Measurements from ENCODE around the gene MCL1. TPM values are rescaled to one million over a fixed set of nuclear protein-coding genes. Genes with fewer than 3 reads are reported as not detected.
"Not testable (repeated sequence)": the region's sequence is repeated elsewhere in the genome, so short reads cannot be mapped to it uniquely, and the experiment has no call there.

Gene MCL1
- total RNA-seq, 1 experiment from 2014 or later: 126 TPM

- no TSS peak for BruUV-seq (replicated peaks)
- ATAC-seq (no peak), DNase-seq (ENCODE audit: low read depth, low spot score) (no peak)
- Histone ChIP-seq H3K27ac (ENCODE audit: low read length) (peak overlapping the region; percentile 97), H3K36me3 (ENCODE audit: control insufficient read depth, insufficient read depth, low read length) (peaks cover 35% of the 10 kb centered on the region), H3K27me3 (ENCODE audit: control insufficient read depth, insufficient read depth, low read length) (no peaks in the 10 kb centered on the region), H3K4me3 (ENCODE audit: low read depth in 2 of 2, low read length in 2 of 2) (peak overlapping the region; percentile 60 to 96), H3K9me3 (ENCODE audit: control insufficient read depth, insufficient read depth, low read depth, low read length) (no peaks in the 10 kb centered on the region), H3K4me1 (ENCODE audit: control insufficient read depth, insufficient read depth, low read length) (peaks cover 8% of the 10 kb centered on the region)
- in situ Hi-C loops (cut with HindIII; ENCODE audit: low pct_unique_long_range_greater_than_20kb, low sequenced_read_pairs) (no loop called here), intact Hi-C loops (cut with micrococcal nuclease; ENCODE audit: unreplicated experiment) (no loop called here)
- no peak for TF ChIP-seq POLR2AphosphoS5 (IDR thresholded peaks at IDR 0.05; ENCODE audit: low read depth, low read length)
- no peak for TF ChIP-seq TCF7L2 (IDR thresholded peaks at IDR 0.05; ENCODE audit: low read depth, low read length)
- TF ChIP-seq CTCF (IDR thresholded peaks at IDR 0.05): no peak
- TF ChIP-seq REST (IDR thresholded peaks at IDR 0.05; ENCODE audit: insufficient read depth in 1 of 2, low read depth in 2 of 2, low read length in 1 of 2): no peak
- TF ChIP-seq SIN3A (IDR thresholded peaks at IDR 0.05; ENCODE audit: borderline replicate concordance, insufficient read depth, low read depth, low read length): no peak
- POLR2A ChIA-PET: interaction anchor here (0.6 to 0.7 kb wide), 3 partner anchors 11 to 75 kb away, joined by 3 to 12 read pairs (median 3); no protein-coding TSS in a partner anchor
- CTCF ChIA-PET: interaction anchor here (0.5 to 0.7 kb wide), 2 partner anchors 112 to 185 kb away, joined by 3 to 4 read pairs; partner anchors contain the start of gene FALEC
Measured at GRCh38 chr1:150627826-150628410, 48.5 kb upstream of the MCL1 start.

- H3K27ac ChIP-seq (ENCODE audit: low read length): no peak overlapping the region
- H3K27me3 ChIP-seq (ENCODE audit: control insufficient read depth, insufficient read depth, low read length): no peaks in the 10 kb centered on the region
- ChIA-PET CTCF (interaction anchor here (0.6 kb wide), 1 partner anchor 445 kb away, joined by 5 read pairs; no protein-coding TSS in a partner anchor), POLR2A (no interaction called here)
- no peak for ATAC-seq
- no peak overlapping the region for H3K4me3 ChIP-seq (ENCODE audit: low read depth in 2 of 2, low read length in 2 of 2)
- TF ChIP-seq POLR2AphosphoS5 (IDR thresholded peaks at IDR 0.05; ENCODE audit: low read depth, low read length) (no peak), TCF7L2 (IDR thresholded peaks at IDR 0.05; ENCODE audit: low read depth, low read length) (no peak)
- no peak for DNase-seq (ENCODE audit: low read depth, low spot score)
- H3K9me3 ChIP-seq (ENCODE audit: control insufficient read depth, insufficient read depth, low read depth, low read length): no peaks in the 10 kb centered on the region
- in situ Hi-C loops (cut with HindIII; ENCODE audit: low pct_unique_long_range_greater_than_20kb, low sequenced_read_pairs) (no loop called here), intact Hi-C loops (cut with micrococcal nuclease; ENCODE audit: unreplicated experiment) (no loop called here)
- H3K36me3 ChIP-seq (ENCODE audit: control insufficient read depth, insufficient read depth, low read length): peaks cover 43% of the 10 kb centered on the region
- BruUV-seq (replicated peaks): no TSS peak
- H3K4me1 ChIP-seq (ENCODE audit: control insufficient read depth, insufficient read depth, low read length): peaks cover 8% of the 10 kb centered on the region
Measured at GRCh38 chr1:150626150-150626549, 46.7 kb upstream of the MCL1 start.

GRCh38 chr1:150624546-150624945 lies 45.1 kb upstream of the MCL1 start:
- H3K4me1 ChIP-seq (ENCODE audit: control insufficient read depth, insufficient read depth, low read length); POLR2A ChIA-PET; ATAC-seq; DNase-seq (ENCODE audit: low read depth, low spot score); CTCF ChIA-PET; H3K9me3 ChIP-seq (ENCODE audit: control insufficient read depth, insufficient read depth, low read depth, low read length); H3K27me3 ChIP-seq (ENCODE audit: control insufficient read depth, insufficient read depth, low read length); H3K4me3 ChIP-seq (ENCODE audit: low read depth in 2 of 2, low read length in 2 of 2); in situ Hi-C loops (cut with HindIII; ENCODE audit: low pct_unique_long_range_greater_than_20kb, low sequenced_read_pairs); H3K27ac ChIP-seq (ENCODE audit: low read length); BruUV-seq (replicated peaks): not testable (repeated sequence)
- intact Hi-C loops (cut with micrococcal nuclease; ENCODE audit: unreplicated experiment): loop anchor here (5.0 kb wide), 1 partner anchor 62 kb away; no protein-coding TSS in a partner anchor
- H3K36me3 ChIP-seq (ENCODE audit: control insufficient read depth, insufficient read depth, low read length): peaks cover 49% of the 10 kb centered on the region

GRCh38 chr1:150624134-150624533 lies 44.7 kb upstream of the MCL1 start:
- H3K9me3 ChIP-seq (ENCODE audit: control insufficient read depth, insufficient read depth, low read depth, low read length); H3K4me1 ChIP-seq (ENCODE audit: control insufficient read depth, insufficient read depth, low read length); H3K27me3 ChIP-seq (ENCODE audit: control insufficient read depth, insufficient read depth, low read length); DNase-seq (ENCODE audit: low read depth, low spot score); ATAC-seq; CTCF ChIA-PET; in situ Hi-C loops (cut with HindIII; ENCODE audit: low pct_unique_long_range_greater_than_20kb, low sequenced_read_pairs); H3K27ac ChIP-seq (ENCODE audit: low read length); POLR2A ChIA-PET; H3K4me3 ChIP-seq (ENCODE audit: low read depth in 2 of 2, low read length in 2 of 2); BruUV-seq (replicated peaks): not testable (repeated sequence)
- peaks cover 49% of the 10 kb centered on the region for H3K36me3 ChIP-seq (ENCODE audit: control insufficient read depth, insufficient read depth, low read length)
- intact Hi-C loops (cut with micrococcal nuclease; ENCODE audit: unreplicated experiment): loop anchor here (5.0 kb wide), 1 partner anchor 62 kb away; no protein-coding TSS in a partner anchor

Data from Panc1 (cell line).